SK-N-SH (cell line): Measurements from ENCODE around the gene HOXA6. TPM values are rescaled to one million over a fixed set of nuclear protein-coding genes. Genes with fewer than 3 reads are reported as not detected.
A peak's percentile ranks its signal among the peaks of the same experiment; 100 is the strongest.

Experiments used
- CTCF ChIA-PET: fragments of 300-600, 350-600 bp; formaldehyde crosslinking; extraction: SDS; loops from one replicate; lab custom pipeline; 2021; lab: Yijun Ruan, JAX
- POLR2A ChIA-PET: fragments of 350-600 bp; sonication (Branson Sonifier 250); formaldehyde crosslinking; extraction: SDS; loops from one replicate; lab custom pipeline; 2020; ENCODE audit warnings: antibody characterized with exemption, inconsistent platforms; lab: Yijun Ruan, JAX
- DNase-seq: peaks from one replicate; pipeline ENCODE4 v3.0.0; 2012
- H2AFZ ChIP-seq: fragments of 200-600 bp; sonication (generic); 2 replicates; pipeline ENCODE4 v1.8.1; 2016; ENCODE audit warnings: antibody characterized with exemption, mild to moderate bottlenecking, low read depth
- H3F3A ChIP-seq: fragments of 200-600 bp; sonication (generic); replicated peaks from 2 replicates; pipeline ENCODE3; 2016; ENCODE audit warnings: antibody characterized with exemption, mild to moderate bottlenecking; ENCODE audit not compliant: insufficient read depth
- H3K27ac ChIP-seq, 2 experiments: fragments of 200-500 bp in 1 of 2; fragments of 200-600 bp in 1 of 2; sonication (Bioruptor generic) in 1 of 2; sonication (generic), shearing (Covaris generic) in 1 of 2; 2 replicates each; pipeline versions ENCODE4 v1.5.1 to v1.6.1; 2014 to 2016; ENCODE audit warnings: low read depth in 2 of 2, inconsistent platforms in 1 of 2, low read length in 1 of 2, mild to moderate bottlenecking in 1 of 2, mixed read lengths in 1 of 2
- H3K27me3 ChIP-seq: fragments of 200-600 bp; sonication (generic), shearing (Covaris generic); 2 replicates; pipeline ENCODE4 v1.6.1; 2016; ENCODE audit warnings: mixed run types; ENCODE audit not compliant: insufficient read depth
- H3K36me3 ChIP-seq, 2 experiments: fragments of 200-500 bp in 1 of 2; fragments of 200-600 bp in 1 of 2; sonication (Bioruptor generic) in 1 of 2; sonication (generic) in 1 of 2; replicated peaks in 1 of 2; 2 replicates each; pipeline versions ENCODE3 to v1.5.1; 2014 to 2016; ENCODE audit warnings: low read length in 1 of 2, mild to moderate bottlenecking in 1 of 2; ENCODE audit not compliant: insufficient read depth in 2 of 2, control insufficient read depth in 1 of 2
- H3K4me1 ChIP-seq, 2 experiments: fragments of 200-500 bp in 1 of 2; fragments of 200-600 bp in 1 of 2; sonication (Bioruptor generic) in 1 of 2; sonication (generic), shearing (Covaris generic) in 1 of 2; 2 replicates each; pipeline versions ENCODE4 v1.5.1 to v1.6.1; 2014 to 2016; ENCODE audit warnings: low read depth in 1 of 2, low read length in 1 of 2, mixed run types in 1 of 2; ENCODE audit not compliant: insufficient read depth in 2 of 2, control insufficient read depth in 1 of 2
- H3K4me2 ChIP-seq: fragments of 200-600 bp; sonication (generic), shearing (Covaris generic); 2 replicates; pipeline ENCODE4 v1.6.1; 2017; ENCODE audit warnings: mixed run types
- H3K4me3 ChIP-seq, 2 experiments: fragments of 200-500 bp in 1 of 2; fragments of 200-600 bp in 1 of 2; sonication (Bioruptor generic) in 1 of 2; sonication (generic), shearing (Covaris generic) in 1 of 2; 2 replicates each; pipeline versions ENCODE4 v1.5.1 to v1.8.1; 2014 to 2016; ENCODE audit warnings: low read depth in 2 of 2, inconsistent platforms in 1 of 2, low read length in 1 of 2, mild to moderate bottlenecking in 1 of 2, mixed read lengths in 1 of 2, moderate library complexity in 1 of 2
- H3K79me2 ChIP-seq: fragments of 200-600 bp; sonication (generic); 2 replicates; pipeline ENCODE4 v1.8.1; 2017; ENCODE audit warnings: mild to moderate bottlenecking; ENCODE audit not compliant: insufficient read depth
- H3K9ac ChIP-seq: fragments of 200-600 bp; sonication (generic); 2 replicates; pipeline ENCODE4 v1.6.1; 2017; ENCODE audit warnings: mixed run types
- H3K9me2 ChIP-seq: fragments of 200-600 bp; sonication (generic); 2 replicates; pipeline ENCODE4 v1.6.1; 2017; ENCODE audit warnings: mixed run types
- H3K9me3 ChIP-seq: fragments of 200-600 bp; sonication (generic); 2 replicates; pipeline ENCODE4 v1.6.1; 2017; ENCODE audit warnings: mixed run types, mild to moderate bottlenecking, moderate library complexity
- H4K20me1 ChIP-seq: fragments of 200-600 bp; sonication (generic); 2 replicates; pipeline ENCODE4 v1.6.1; 2017; ENCODE audit warnings: mild to moderate bottlenecking, mixed run types; ENCODE audit not compliant: insufficient read depth
- EP300 ChIP-seq, 2 experiments: IDR thresholded peaks; 2 replicates each; pipeline versions ENCODE4 v1.4.0 to v1.6.1; 2012; ENCODE audit warnings: borderline replicate concordance in 1 of 2, low read depth in 1 of 2, low read length in 1 of 2
- EZH2phosphoT487 ChIP-seq: fragments of 200-600 bp; sonication (generic); IDR thresholded peaks from 2 replicates; pipeline ENCODE4 v1.6.1; 2017; ENCODE audit warnings: low read depth, mixed run types, mild to moderate bottlenecking, antibody characterized with exemption, moderate library complexity, borderline replicate concordance
- FOSL2 ChIP-seq: IDR thresholded peaks from 2 replicates; pipeline ENCODE4 v1.4.0; 2012; ENCODE audit warnings: low read depth, mild to moderate bottlenecking, moderate library complexity, borderline replicate concordance
- FOXJ3 ChIP-seq: sonication (generic); formaldehyde crosslinking; IDR thresholded peaks from 2 replicates; pipeline ENCODE4 v1.5.1; 2020; ENCODE audit warnings: mild to moderate bottlenecking, missing genetic modification reagents
- GABPA ChIP-seq: IDR thresholded peaks from 2 replicates; pipeline ENCODE4 v1.4.0; 2012; ENCODE audit warnings: low read depth, mild to moderate bottlenecking
- GATA2 ChIP-seq: sonication (generic); formaldehyde crosslinking; IDR thresholded peaks from 2 replicates; pipeline ENCODE4 v1.5.0; 2020; ENCODE audit warnings: mild to moderate bottlenecking, missing genetic modification reagents
- JUND ChIP-seq: IDR thresholded peaks from 2 replicates; pipeline ENCODE4 v1.4.0; 2012
- MXI1 ChIP-seq: IDR thresholded peaks from 2 replicates; pipeline ENCODE4 v1.6.1; 2012; ENCODE audit warnings: mild to moderate bottlenecking, low read depth, low read length, improper control_type of control experiment
- POLR2AphosphoS5 ChIP-seq: IDR thresholded peaks from 2 replicates; pipeline ENCODE4 v1.6.1; 2012; ENCODE audit warnings: low read depth, low read length
- RCOR1 ChIP-seq: fragments of 150-350 bp; IDR thresholded peaks from 2 replicates; pipeline ENCODE4 v1.6.1; 2017; ENCODE audit warnings: antibody characterized with exemption, low read length
- SMC3 ChIP-seq: IDR thresholded peaks from 2 replicates; pipeline ENCODE4 v1.6.1; 2012; ENCODE audit warnings: low read depth, low read length, improper control_type of control experiment
- TAF1 ChIP-seq: IDR thresholded peaks from 2 replicates; pipeline ENCODE4 v1.6.1; 2012; ENCODE audit warnings: low read depth, mild to moderate bottlenecking, low read length, moderate library complexity, borderline replicate concordance
- TCF12 ChIP-seq: IDR thresholded peaks from 2 replicates; pipeline ENCODE4 v1.4.0; 2012
- USF1 ChIP-seq: IDR thresholded peaks from 2 replicates; pipeline ENCODE4 v1.4.0; 2012; ENCODE audit warnings: low read depth, borderline replicate concordance
- YY1 ChIP-seq: IDR thresholded peaks from 2 replicates; pipeline ENCODE4 v1.4.0; 2012; ENCODE audit warnings: low read depth, mild to moderate bottlenecking
- WGBS: methylation state at CpG from one replicate; pipeline ENCODE4 v1.1.6; 2017; ENCODE audit warnings: low lambda C conversion rate; 5-methylcytosine and 5-hydroxymethylcytosine counted together
- polyA plus RNA-seq, 3 experiments: library from polyadenylated mRNA; depleted of rRNA; stranded (reverse); fragments of >200 nt; gene quantifications; 2 replicates each; pipeline ENCODE4 v1.2.3, GENCODE V29; 2012
- TF ChIP-seq, protein P1 (sequence below): fragments of 150-350 bp; IDR thresholded peaks from 2 replicates; pipeline ENCODE4 v1.6.1; 2016; ENCODE audit warnings: mild to moderate bottlenecking, low read depth, low read length
- TF ChIP-seq, protein P2 (sequence below): IDR thresholded peaks from 2 replicates; pipeline ENCODE4 v1.4.0; 2012; ENCODE audit warnings: low read depth

The HOXA6 gene
- polyA plus RNA-seq, 1 of the 3 experiments (the other 2 are of a cell fraction), result not detected

DNA sequence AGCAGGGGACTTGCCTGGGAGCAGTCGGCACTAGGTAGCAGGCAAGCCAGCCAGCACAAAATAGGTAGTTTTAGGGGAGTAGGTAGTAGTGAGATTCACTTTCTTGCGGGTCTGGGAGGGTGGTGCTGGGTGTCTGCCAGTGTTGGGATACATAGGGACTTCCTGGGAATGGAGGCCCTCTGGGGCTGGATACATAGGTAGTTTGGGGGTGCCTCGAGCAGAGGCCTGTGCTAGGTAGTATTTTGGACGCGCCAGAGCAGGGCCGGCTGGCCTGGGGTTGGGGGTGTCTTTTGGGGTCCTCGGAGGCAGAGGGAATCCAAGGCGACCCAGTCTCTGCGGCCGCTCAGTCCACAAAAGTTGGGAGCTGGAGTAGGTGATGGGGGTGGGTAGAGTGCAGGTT lies 6.8 kb upstream of the HOXA6 start:
- TF ChIP-seq RCOR1, result no peak
- TF ChIP-seq FOSL2, result no peak
- TF ChIP-seq TAF1, result no peak
- no peak for TF ChIP-seq USF1
- Histone ChIP-seq H3K79me2 (no peaks in the 10 kb centered on the region), H3K4me3 (no peak overlapping the region), H3K9ac (no peak overlapping the region), H3K9me2 (no peaks in the 10 kb centered on the region), H3K9me3 (no peaks in the 10 kb centered on the region), H3K4me1 (peaks cover 0 to 9% of the 10 kb centered on the region in 2 experiments; a peak in 1 of 4 replicates), H3K36me3 (no peaks in the 10 kb centered on the region), H2AFZ (no peak overlapping the region), H3K27me3 (peaks cover 100% of the 10 kb centered on the region), H4K20me1 (peaks cover 6% of the 10 kb centered on the region; the same call in 1 of the 2 replicates), H3F3A (no peaks in the 10 kb centered on the region), H3K27ac (no peak overlapping the region), H3K4me2 (no peak overlapping the region)
- DNase-seq, result no peak
- WGBS, result 19% methylated on average over 10 of the region's 10 CpGs
- ChIA-PET CTCF (interaction anchor here (0.6 to 11.7 kb wide), 8 partner anchors 6 to 785 kb away, joined by 3 to 270 read pairs (median 4); partner anchors contain the start of genes HOXA3, HOXA5 and HOXA6), POLR2A (no interaction called here)

- CTCF ChIA-PET, result interaction anchor here (0.6 to 11.7 kb wide), 6 partner anchors 5 to 1257 kb away, joined by 3 to 270 read pairs (median 8); partner anchors contain the start of genes HOXA3, HOXA5, HOXA6 and HOXA7
- 38% methylated on average over 3 of the region's 3 CpGs for WGBS
- H3K27me3 ChIP-seq, result peaks cover 100% of the 10 kb centered on the region
Observed at GRCh38 chr7:27153526-27153925, 6.0 kb upstream of the HOXA6 start.

More at GRCh38 chr7:27153526-27153925, 6.0 kb upstream of the HOXA6 start:
- POLR2A ChIA-PET, result no interaction called here
- no peak overlapping the region for H3K9ac ChIP-seq
- TF ChIP-seq JUND (no peak), POLR2AphosphoS5 (no peak), SMC3 (no peak), EZH2phosphoT487 (no peak), YY1 (no peak), GATA2 (no peak), TCF12 (no peak), RCOR1 (no peak), EP300 (IDR thresholded peaks at IDR 0.05; ENCODE audit: borderline replicate concordance in 1 of 2, low read depth in 1 of 2, low read length in 1 of 2) (no peak), FOXJ3 (CRISPR knock-in tag) (no peak), TAF1 (no peak), MXI1 (no peak), GABPA (no peak)
- TF ChIP-seq, protein P1, sequence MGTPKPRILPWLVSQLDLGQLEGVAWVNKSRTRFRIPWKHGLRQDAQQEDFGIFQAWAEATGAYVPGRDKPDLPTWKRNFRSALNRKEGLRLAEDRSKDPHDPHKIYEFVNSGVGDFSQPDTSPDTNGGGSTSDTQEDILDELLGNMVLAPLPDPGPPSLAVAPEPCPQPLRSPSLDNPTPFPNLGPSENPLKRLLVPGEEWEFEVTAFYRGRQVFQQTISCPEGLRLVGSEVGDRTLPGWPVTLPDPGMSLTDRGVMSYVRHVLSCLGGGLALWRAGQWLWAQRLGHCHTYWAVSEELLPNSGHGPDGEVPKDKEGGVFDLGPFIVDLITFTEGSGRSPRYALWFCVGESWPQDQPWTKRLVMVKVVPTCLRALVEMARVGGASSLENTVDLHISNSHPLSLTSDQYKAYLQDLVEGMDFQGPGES, result no peak
- TF ChIP-seq, protein P2, sequence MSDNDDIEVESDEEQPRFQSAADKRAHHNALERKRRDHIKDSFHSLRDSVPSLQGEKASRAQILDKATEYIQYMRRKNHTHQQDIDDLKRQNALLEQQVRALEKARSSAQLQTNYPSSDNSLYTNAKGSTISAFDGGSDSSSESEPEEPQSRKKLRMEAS, result no peak
- H3K27ac ChIP-seq, result no peak overlapping the region
- no peaks in the 10 kb centered on the region for H3K9me3 ChIP-seq
- H3K9me2 ChIP-seq, result no peaks in the 10 kb centered on the region
- H3K4me3 ChIP-seq, result no peak overlapping the region
- no peak overlapping the region for H2AFZ ChIP-seq
- no peak overlapping the region for H3K4me2 ChIP-seq
- peaks cover 0 to 9% of the 10 kb centered on the region in 2 experiments; a peak in 1 of 4 replicates for H3K4me1 ChIP-seq
- H3K36me3 ChIP-seq, result no peaks in the 10 kb centered on the region
- no peaks in the 10 kb centered on the region for H3F3A ChIP-seq
- DNase-seq, result peak; percentile 24
- no peaks in the 10 kb centered on the region for H3K79me2 ChIP-seq
- H4K20me1 ChIP-seq, result peaks cover 6% of the 10 kb centered on the region; the same call in 1 of the 2 replicates
